ENCODE results near the gene TMEM88.

The TMEM88 gene

DNA sequence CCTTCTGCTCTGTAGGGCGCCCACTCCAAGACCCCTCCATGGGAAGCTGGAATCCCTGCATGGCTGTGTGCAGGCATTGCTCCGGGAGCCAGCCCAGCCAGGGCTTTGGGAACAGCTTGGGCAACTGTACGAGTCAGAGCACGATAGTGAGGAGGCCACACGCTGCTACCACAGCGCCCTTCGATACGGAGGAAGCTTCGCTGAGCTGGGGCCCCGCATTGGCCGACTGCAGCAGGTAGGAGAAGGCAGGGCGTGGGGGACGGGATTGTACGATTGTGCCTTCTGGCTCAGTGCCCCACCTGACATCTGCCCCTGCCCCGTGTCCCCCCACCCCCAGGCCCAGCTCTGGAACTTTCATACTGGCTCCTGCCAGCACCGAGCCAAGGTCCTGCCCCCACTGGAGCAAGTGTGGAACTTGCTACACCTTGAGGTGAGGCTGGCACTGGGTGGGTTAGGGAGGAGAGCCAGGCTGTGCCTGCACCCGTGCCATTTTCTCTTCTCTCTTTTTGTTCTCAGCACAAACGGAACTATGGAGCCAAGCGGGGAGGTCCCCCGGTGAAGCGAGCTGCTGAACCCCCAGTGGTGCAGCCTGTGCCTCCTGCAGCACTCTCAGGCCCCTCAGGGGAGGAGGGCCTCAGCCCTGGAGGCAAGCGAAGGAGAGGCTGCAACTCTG is 8.7 kb upstream of the TMEM88 start:
- FAIRE-seq (no peak), DNase-seq (ENCODE audit: insufficient read length) (no peak)
- no peak for TF ChIP-seq TAF1 (IDR thresholded peaks at IDR 0.05; ENCODE audit: borderline replicate concordance, low read depth, low read length)
- no peak for TF ChIP-seq POLR2A (IDR thresholded peaks at IDR 0.05; ENCODE audit: low read depth, low read length)
- no peak for TF ChIP-seq POLR2AphosphoS5 (IDR thresholded peaks at IDR 0.05; ENCODE audit: low read depth, low read length)

DNA sequence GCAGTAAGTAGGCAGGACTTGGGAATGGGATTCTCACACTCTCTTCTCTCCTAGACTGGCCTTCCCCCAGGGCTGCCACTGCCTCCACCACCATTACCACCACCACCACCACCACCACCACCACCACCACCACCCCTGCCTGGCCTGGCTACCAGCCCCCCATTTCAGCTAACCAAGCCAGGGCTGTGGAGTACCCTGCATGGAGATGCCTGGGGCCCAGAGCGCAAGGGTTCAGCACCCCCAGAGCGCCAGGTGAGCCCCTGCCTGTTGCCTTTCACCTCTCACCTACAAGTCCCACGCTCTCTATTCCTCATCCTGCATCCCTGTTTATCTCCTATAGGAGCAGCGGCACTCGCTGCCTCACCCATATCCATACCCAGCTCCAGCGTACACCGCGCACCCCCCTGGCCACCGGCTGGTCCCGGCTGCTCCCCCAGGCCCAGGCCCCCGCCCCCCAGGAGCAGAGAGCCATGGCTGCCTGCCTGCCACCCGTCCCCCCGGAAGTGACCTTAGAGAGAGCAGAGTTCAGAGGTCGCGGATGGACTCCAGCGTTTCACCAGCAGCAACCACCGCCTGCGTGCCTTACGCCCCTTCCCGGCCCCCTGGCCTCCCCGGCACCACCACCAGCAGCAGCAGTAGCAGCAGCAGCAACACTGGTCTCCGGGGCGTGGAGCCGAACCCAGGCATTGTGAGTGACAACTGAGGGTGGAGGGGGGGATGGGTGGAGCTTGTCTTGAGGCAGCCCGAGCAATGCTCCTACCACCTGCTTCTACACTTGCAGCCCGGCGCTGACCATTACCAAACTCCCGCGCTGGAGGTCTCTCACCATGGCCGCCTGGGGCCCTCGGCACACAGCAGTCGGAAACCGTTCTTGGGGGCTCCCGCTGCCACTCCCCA is 7.9 kb upstream of the TMEM88 start:
- DNase-seq (ENCODE audit: insufficient read length) = no peak
- no peak for TF ChIP-seq POLR2A (IDR thresholded peaks at IDR 0.05; ENCODE audit: low read depth, low read length)
- TF ChIP-seq TAF1 (IDR thresholded peaks at IDR 0.05; ENCODE audit: borderline replicate concordance, low read depth, low read length) = no peak
- no peak for TF ChIP-seq POLR2AphosphoS5 (IDR thresholded peaks at IDR 0.05; ENCODE audit: low read depth, low read length)
- no peak for FAIRE-seq

DNA sequence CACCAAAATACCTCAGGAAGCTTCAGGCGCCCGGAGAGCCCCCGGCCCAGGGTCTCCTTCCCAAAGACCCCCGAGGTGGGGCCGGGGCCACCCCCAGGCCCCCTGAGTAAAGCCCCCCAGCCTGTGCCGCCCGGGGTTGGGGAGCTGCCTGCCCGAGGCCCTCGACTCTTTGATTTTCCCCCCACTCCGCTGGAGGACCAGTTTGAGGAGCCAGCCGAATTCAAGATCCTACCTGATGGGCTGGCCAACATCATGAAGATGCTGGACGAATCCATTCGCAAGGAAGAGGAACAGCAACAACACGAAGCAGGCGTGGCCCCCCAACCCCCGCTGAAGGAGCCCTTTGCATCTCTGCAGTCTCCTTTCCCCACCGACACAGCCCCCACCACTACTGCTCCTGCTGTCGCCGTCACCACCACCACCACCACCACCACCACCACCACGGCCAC is 6.7 kb upstream of the TMEM88 start:
- DNase-seq (ENCODE audit: insufficient read length) = no peak
- TF ChIP-seq TAF1 (IDR thresholded peaks at IDR 0.05; ENCODE audit: borderline replicate concordance, low read depth, low read length) (no peak), POLR2AphosphoS5 (IDR thresholded peaks at IDR 0.05; ENCODE audit: low read depth, low read length) (no peak), POLR2A (IDR thresholded peaks at IDR 0.05; ENCODE audit: low read depth, low read length) (no peak)
- no peak for FAIRE-seq

DNA sequence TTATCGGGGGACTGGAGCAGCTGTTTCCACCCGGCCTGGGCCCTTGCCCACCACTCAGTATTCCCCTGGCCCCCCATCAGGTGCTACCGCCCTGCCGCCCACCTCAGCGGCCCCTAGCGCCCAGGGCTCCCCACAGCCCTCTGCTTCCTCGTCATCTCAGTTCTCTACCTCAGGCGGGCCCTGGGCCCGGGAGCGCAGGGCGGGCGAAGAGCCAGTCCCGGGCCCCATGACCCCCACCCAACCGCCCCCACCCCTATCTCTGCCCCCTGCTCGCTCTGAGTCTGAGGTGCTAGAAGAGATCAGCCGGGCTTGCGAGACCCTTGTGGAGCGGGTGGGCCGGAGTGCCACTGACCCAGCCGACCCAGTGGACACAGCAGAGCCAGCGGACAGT is 6.1 kb upstream of the TMEM88 start:
- DNase-seq (ENCODE audit: insufficient read length) (no peak), FAIRE-seq (no peak)
- no peak for TF ChIP-seq POLR2A (IDR thresholded peaks at IDR 0.05; ENCODE audit: low read depth, low read length)
- no peak for TF ChIP-seq TAF1 (IDR thresholded peaks at IDR 0.05; ENCODE audit: borderline replicate concordance, low read depth, low read length)
- TF ChIP-seq POLR2AphosphoS5 (IDR thresholded peaks at IDR 0.05; ENCODE audit: low read depth, low read length) = no peak

DNA sequence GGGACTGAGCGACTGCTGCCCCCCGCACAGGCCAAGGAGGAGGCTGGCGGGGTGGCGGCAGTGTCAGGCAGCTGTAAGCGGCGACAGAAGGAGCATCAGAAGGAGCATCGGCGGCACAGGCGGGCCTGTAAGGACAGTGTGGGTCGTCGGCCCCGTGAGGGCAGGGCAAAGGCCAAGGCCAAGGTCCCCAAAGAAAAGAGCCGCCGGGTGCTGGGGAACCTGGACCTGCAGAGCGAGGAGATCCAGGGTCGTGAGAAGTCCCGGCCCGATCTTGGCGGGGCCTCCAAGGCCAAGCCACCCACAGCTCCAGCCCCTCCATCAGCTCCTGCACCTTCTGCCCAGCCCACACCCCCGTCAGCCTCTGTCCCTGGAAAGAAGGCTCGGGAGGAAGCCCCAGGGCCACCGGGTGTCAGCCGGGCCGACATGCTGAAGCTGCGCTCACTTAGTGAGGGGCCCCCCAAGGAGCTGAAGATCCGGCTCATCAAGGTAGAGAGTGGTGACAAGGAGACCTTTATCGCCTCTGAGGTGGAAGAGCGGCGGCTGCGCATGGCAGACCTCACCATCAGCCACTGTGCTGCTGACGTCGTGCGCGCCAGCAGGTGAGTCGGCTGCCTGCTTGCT is 5.6 kb upstream of the TMEM88 start:
- TF ChIP-seq TAF1 (IDR thresholded peaks at IDR 0.05; ENCODE audit: borderline replicate concordance, low read depth, low read length) = no peak
- no peak for TF ChIP-seq POLR2A (IDR thresholded peaks at IDR 0.05; ENCODE audit: low read depth, low read length)
- TF ChIP-seq POLR2AphosphoS5 (IDR thresholded peaks at IDR 0.05; ENCODE audit: low read depth, low read length) = no peak
- DNase-seq (ENCODE audit: insufficient read length) (no peak), FAIRE-seq (no peak)

DNA sequence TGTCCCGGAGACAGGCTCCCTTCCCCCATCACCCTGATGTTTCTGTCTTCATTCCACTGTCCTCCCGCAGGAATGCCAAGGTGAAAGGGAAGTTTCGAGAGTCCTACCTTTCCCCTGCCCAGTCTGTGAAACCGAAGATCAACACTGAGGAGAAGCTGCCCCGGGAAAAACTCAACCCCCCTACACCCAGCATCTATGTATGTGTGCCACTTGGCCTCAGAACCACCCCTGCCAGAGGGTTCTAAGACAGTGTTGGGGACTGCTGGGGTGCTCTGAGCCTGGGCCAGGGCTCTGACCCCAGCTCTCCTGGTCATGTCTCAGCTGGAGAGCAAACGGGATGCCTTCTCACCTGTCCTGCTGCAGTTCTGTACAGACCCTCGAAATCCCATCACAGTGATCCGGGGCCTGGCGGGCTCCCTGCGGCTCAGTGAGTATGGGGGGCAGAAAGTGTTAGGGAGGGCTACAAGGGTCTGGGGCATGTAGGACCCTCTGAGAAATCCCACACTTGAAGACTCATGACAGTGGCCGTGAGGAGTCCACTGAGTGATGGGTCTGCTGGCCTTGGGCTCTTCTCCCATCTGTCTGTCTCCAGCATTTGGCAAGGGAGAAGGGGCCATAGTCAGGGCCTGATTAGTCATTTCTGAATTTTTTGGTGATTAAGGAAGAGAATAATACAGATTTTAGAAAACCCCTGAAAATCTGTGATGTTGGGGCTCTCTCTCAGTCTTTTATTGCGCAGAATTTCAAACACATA is 4.9 kb upstream of the TMEM88 start:
- no peak for TF ChIP-seq TAF1 (IDR thresholded peaks at IDR 0.05; ENCODE audit: borderline replicate concordance, low read depth, low read length)
- DNase-seq (ENCODE audit: insufficient read length) (no peak), FAIRE-seq (no peak)

DNA sequence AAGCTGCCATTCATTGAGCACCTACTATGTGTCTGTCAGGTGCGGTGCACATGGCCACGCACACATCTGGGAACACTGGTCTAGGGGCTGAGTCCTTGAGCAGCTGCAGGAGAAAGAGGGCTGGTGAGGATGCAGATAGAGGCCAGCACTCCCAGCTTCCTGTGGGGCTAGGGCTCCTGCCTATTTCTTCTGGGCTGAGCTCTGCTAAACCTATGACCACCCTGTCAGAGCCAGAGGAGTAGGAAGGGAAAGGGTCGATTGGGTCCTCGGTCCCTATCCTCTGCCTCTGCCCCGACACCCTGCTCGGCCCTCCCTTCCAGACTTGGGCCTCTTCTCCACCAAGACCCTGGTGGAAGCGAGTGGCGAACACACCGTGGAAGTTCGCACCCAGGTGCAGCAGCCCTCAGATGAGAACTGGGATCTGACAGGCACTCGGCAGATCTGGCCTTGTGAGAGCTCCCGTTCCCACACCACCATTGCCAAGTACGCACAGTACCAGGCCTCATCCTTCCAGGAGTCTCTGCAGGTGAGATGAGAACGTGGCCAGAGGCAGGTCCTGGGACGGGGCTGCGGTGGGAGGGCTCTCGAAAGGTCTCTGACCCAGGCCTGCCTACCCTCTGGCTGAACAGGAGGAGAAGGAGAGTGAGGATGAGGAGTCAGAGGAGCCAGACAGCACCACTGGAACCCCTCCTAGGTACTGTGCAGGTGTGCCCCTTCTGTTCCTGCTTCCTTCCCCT is 4.0 kb upstream of the TMEM88 start:
- FAIRE-seq (peak; percentile 9), DNase-seq (ENCODE audit: insufficient read length) (no peak)
- TF ChIP-seq POLR2AphosphoS5 (IDR thresholded peaks at IDR 0.05; ENCODE audit: low read depth, low read length) = no peak
- no peak for TF ChIP-seq POLR2A (IDR thresholded peaks at IDR 0.05; ENCODE audit: low read depth, low read length)
- no peak for TF ChIP-seq TAF1 (IDR thresholded peaks at IDR 0.05; ENCODE audit: borderline replicate concordance, low read depth, low read length)

DNA sequence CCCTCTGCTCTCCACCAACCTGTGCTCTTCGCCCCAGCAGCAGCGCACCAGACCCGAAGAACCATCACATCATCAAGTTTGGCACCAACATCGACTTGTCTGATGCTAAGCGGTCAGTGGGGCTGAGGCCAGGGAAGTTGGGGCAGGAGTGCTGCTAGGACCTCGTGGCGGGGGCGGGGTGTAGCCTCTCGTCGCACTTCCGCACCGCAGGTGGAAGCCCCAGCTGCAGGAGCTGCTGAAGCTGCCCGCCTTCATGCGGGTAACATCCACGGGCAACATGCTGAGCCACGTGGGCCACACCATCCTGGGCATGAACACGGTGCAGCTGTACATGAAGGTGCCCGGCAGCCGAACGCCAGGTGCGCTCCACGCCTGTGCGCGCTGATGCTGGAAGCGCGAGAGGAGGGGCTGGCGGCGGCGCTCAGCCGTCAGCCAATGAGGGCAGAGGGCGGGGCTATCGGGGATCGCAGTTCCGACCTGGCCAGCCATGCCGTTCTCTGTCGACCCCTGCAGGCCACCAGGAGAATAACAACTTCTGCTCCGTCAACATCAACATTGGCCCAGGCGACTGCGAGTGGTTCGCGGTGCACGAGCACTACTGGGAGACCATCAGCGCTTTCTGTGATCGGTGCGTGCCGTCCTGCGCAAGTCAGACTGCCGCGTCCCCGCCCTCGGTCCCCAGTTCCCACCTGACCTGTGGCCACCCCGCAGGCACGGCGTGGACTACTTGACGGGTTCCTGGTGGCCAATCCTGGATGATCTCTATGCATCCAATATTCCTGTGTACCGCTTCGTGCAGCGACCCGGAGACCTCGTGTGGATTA is 3.2 kb upstream of the TMEM88 start:
- FAIRE-seq (peak; percentile 99), DNase-seq (ENCODE audit: insufficient read length) (peak; percentile 89)
- TF ChIP-seq POLR2AphosphoS5 (IDR thresholded peaks at IDR 0.05; ENCODE audit: low read depth, low read length) (peak; percentile 51; the same call in 1 of the 2 replicates), TAF1 (IDR thresholded peaks at IDR 0.05; ENCODE audit: borderline replicate concordance, low read depth, low read length) (no peak), POLR2A (IDR thresholded peaks at IDR 0.05; ENCODE audit: low read depth, low read length) (peak; percentile 64)

DNA sequence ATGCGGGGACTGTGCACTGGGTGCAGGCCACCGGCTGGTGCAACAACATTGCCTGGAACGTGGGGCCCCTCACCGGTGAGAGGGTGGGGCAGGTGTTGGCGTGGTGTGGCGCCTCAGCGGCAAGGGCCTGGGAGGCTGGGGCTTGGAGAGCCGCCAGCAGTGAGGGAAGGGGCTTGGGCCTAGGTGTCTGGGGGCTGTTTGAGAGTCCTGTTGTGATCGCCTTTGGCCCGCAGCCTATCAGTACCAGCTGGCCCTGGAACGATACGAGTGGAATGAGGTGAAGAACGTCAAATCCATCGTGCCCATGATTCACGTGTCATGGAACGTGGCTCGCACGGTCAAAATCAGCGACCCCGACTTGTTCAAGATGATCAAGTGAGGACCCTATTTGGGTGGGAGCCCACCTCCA is 2.6 kb upstream of the TMEM88 start:
- DNase-seq (ENCODE audit: insufficient read length) = no peak
- FAIRE-seq = peak; percentile 63
- no peak for TF ChIP-seq TAF1 (IDR thresholded peaks at IDR 0.05; ENCODE audit: borderline replicate concordance, low read depth, low read length)
- no peak; the same call in 1 of the 2 replicates for TF ChIP-seq POLR2AphosphoS5 (IDR thresholded peaks at IDR 0.05; ENCODE audit: low read depth, low read length)
- TF ChIP-seq POLR2A (IDR thresholded peaks at IDR 0.05; ENCODE audit: low read depth, low read length) = no peak

All from GM12892 (cell line).